Measurements from ENCODE around the gene NCF1.
"Not testable (repeated sequence)": the region's sequence is repeated elsewhere in the genome, so short reads cannot be mapped to it uniquely, and the experiment has no call there.

DNA sequence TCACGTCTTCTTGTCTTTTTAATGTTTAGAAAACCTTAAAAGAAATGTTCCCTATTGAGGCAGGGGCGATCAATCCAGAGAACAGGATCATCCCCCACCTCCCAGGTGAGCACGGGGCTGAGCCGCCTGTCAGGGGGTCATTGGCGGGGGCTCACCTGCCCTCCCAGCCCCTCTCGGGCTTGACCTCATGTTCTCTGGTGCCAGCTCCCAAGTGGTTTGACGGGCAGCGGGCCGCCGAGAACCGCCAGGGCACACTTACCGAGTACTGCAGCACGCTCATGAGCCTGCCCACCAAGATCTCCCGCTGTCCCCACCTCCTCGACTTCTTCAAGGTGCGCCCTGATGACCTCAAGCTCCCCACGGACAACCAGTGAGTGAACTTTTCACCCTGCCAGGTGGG is 5.2 kb downstream of the NCF1 start:
- TF ChIP-seq, protein P1, sequence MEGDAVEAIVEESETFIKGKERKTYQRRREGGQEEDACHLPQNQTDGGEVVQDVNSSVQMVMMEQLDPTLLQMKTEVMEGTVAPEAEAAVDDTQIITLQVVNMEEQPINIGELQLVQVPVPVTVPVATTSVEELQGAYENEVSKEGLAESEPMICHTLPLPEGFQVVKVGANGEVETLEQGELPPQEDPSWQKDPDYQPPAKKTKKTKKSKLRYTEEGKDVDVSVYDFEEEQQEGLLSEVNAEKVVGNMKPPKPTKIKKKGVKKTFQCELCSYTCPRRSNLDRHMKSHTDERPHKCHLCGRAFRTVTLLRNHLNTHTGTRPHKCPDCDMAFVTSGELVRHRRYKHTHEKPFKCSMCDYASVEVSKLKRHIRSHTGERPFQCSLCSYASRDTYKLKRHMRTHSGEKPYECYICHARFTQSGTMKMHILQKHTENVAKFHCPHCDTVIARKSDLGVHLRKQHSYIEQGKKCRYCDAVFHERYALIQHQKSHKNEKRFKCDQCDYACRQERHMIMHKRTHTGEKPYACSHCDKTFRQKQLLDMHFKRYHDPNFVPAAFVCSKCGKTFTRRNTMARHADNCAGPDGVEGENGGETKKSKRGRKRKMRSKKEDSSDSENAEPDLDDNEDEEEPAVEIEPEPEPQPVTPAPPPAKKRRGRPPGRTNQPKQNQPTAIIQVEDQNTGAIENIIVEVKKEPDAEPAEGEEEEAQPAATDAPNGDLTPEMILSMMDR (IDR thresholded peaks at IDR 0.05) = not testable (repeated sequence)
- not testable (repeated sequence) for TF ChIP-seq POLR2AphosphoS5 (IDR thresholded peaks at IDR 0.05); POLR2A (IDR thresholded peaks at IDR 0.05; ENCODE audit: low read depth)
